Endothelial cell of umbilical vein (primary cell): ENCODE results near the gene SPIRE1. TPM values are rescaled to one million over a fixed set of nuclear protein-coding genes. Genes with fewer than 3 reads are reported as not detected.
"Not testable (repeated sequence)": the region's sequence is repeated elsewhere in the genome, so short reads cannot be mapped to it uniquely, and the experiment has no call there.

Experiments
- BruUV-seq: library from RNA; stranded (reverse); fragments of 400-500 nt; replicated peaks from 2 replicates; lab custom pipeline; 2021; lab: Mats Ljungman, UMichigan
- CTCF ChIA-PET: fragments of 300-600, 350-600 bp; sonication (Branson Sonifier 250); formaldehyde crosslinking; loops from one replicate; lab custom pipeline; 2021; ENCODE audit warnings: antibody characterized with exemption, inconsistent platforms; lab: Charles Lee
- POLR2A ChIA-PET: fragments of 300-600, 350-600 bp; sonication (Branson Sonifier 250); formaldehyde crosslinking; loops from one replicate; lab custom pipeline; 2021; ENCODE audit warnings: antibody characterized with exemption, inconsistent platforms; lab: Charles Lee
- DNase-seq: peaks from one replicate; pipeline ENCODE4 v3.0.0-alpha.2; 2011; ENCODE audit warnings: low read depth, low spot score
- FAIRE-seq: peaks from 2 replicates; lab custom pipeline; 2011; peaks lifted over from hg19 to GRCh38; lab: Jason Lieb, UNC
- H2AFZ ChIP-seq: 2 replicates; pipeline ENCODE4 v1.6.0; 2012; ENCODE audit warnings: low read depth, low read length, control low read depth, inconsistent platforms
- H3K27ac ChIP-seq: 2 replicates; pipeline ENCODE4 v1.5.1; 2011; ENCODE audit warnings: low read depth, mild to moderate bottlenecking, control low read depth, low read length, moderate library complexity; ENCODE audit not compliant: insufficient read depth
- H3K27me3 ChIP-seq, 2 experiments: 2 replicates each; pipeline versions ENCODE4 v1.6.0 to v1.6.1; 2011; ENCODE audit warnings: low read length in 2 of 2, mixed read lengths in 1 of 2; ENCODE audit not compliant: control insufficient read depth in 2 of 2, insufficient read depth in 2 of 2
- H3K36me3 ChIP-seq, 2 experiments: 2 replicates in 1 of 2; 3 replicates in 1 of 2; pipeline ENCODE4 v1.5.1; 2011; ENCODE audit warnings: low read length in 2 of 2, mild to moderate bottlenecking in 1 of 2, moderate library complexity in 1 of 2; ENCODE audit not compliant: control insufficient read depth in 2 of 2, insufficient read depth in 2 of 2; ENCODE audit errors: extremely low read depth in 1 of 2
- H3K4me1 ChIP-seq: 3 replicates; pipeline ENCODE4 v1.5.1; 2011; ENCODE audit warnings: mild to moderate bottlenecking, low read length; ENCODE audit not compliant: control insufficient read depth, insufficient read depth; ENCODE audit errors: extremely low read depth
- H3K4me2 ChIP-seq: 2 replicates; pipeline ENCODE4 v1.6.1; 2011; ENCODE audit warnings: low read length, control low read depth, mixed read lengths; ENCODE audit not compliant: insufficient read depth
- H3K4me3 ChIP-seq, 3 experiments: fragments of 200-600 bp in 1 of 3; sonication (generic), shearing (Covaris generic) in 1 of 3; replicated peaks in 1 of 3; 2 replicates each; pipeline ENCODE4 v1.5.1; 2011 to 2016; ENCODE audit warnings: control low read depth in 3 of 3, low read length in 3 of 3, mild to moderate bottlenecking in 2 of 3, inconsistent platforms in 1 of 3, low read depth in 1 of 3, moderate library complexity in 1 of 3; ENCODE audit not compliant: insufficient read depth in 1 of 3
- H3K79me2 ChIP-seq: 2 replicates; pipeline ENCODE4 v1.6.0; 2012; ENCODE audit warnings: low read length, inconsistent platforms; ENCODE audit not compliant: control insufficient read depth, insufficient read depth
- H3K9ac ChIP-seq: replicated peaks from 2 replicates; pipeline ENCODE3; 2011; ENCODE audit warnings: low read length, control low read depth; ENCODE audit not compliant: insufficient read depth; ENCODE audit errors: extremely low read depth
- H3K9me1 ChIP-seq: replicated peaks from 3 replicates; pipeline ENCODE4 v1.6.0; 2011; ENCODE audit warnings: mild to moderate bottlenecking, low read length; ENCODE audit not compliant: control insufficient read depth, insufficient read depth; ENCODE audit errors: extremely low read depth
- H3K9me3 ChIP-seq: replicated peaks from 2 replicates; pipeline ENCODE4 v1.5.1; 2012; ENCODE audit warnings: low read length, inconsistent platforms; ENCODE audit not compliant: control insufficient read depth, insufficient read depth
- H4K20me1 ChIP-seq: replicated peaks from 2 replicates; pipeline ENCODE3; 2011; ENCODE audit warnings: mild to moderate bottlenecking, low read length; ENCODE audit not compliant: control insufficient read depth, insufficient read depth; ENCODE audit errors: extremely low read depth
- CTCF ChIP-seq, 2 donors: IDR thresholded peaks; 1 replicate in 1 of 2; 2 replicates in 1 of 2; pipeline ENCODE4 v1.5.1; 2011; ENCODE audit warnings: low read length in 2 of 2, mild to moderate bottlenecking in 2 of 2, moderate library complexity in 2 of 2, control low read depth in 1 of 2, inconsistent platforms in 1 of 2, low read depth in 1 of 2; ENCODE audit not compliant: insufficient read depth in 1 of 2; ENCODE audit errors: extremely low read depth in 1 of 2
- GATA2 ChIP-seq: IDR thresholded peaks from 2 replicates; pipeline ENCODE4 v1.7.0; 2011; ENCODE audit warnings: low read depth, mild to moderate bottlenecking, moderate library complexity, mixed read lengths, low read length; ENCODE audit not compliant: insufficient read length, insufficient read depth
- JUN ChIP-seq: IDR thresholded peaks from 2 replicates; pipeline ENCODE4 v1.6.1; 2011; ENCODE audit warnings: borderline replicate concordance, low read depth; ENCODE audit not compliant: insufficient read length, insufficient read depth
- MAX ChIP-seq: IDR thresholded peaks from 2 replicates; pipeline ENCODE4 v1.6.1; 2011; ENCODE audit not compliant: insufficient read depth, insufficient read length
- POLR2AphosphoS5 ChIP-seq: IDR thresholded peaks from 2 replicates; pipeline ENCODE4 v1.6.1; 2012; ENCODE audit warnings: low read depth, mild to moderate bottlenecking, control low read depth, low read length, moderate library complexity; ENCODE audit not compliant: insufficient read depth
- dilution Hi-C: fragments of 300-500 bp; cut with MboI; formaldehyde crosslinking; loops from one replicate; pipeline ENCODE4 v1.15.0; 2019; ENCODE audit warnings: low sequenced_read_pairs; ENCODE audit not compliant: extremely low pct_ligation_motif_present
- intact Hi-C: fragments of 100-400 bp; cut with micrococcal nuclease; formaldehyde crosslinking; loops from one replicate; pipeline ENCODE4 v1.10.0; 2022
- polyA plus RNA-seq, 4 experiments: library from polyadenylated mRNA; depleted of rRNA in 3 of 4; stranded (reverse) in 3 of 4; unstranded in 1 of 4; fragments of >200 nt; gene quantifications; 2 replicates each; pipeline versions ENCODE4 v1.2.1 to v1.2.3, GENCODE V29; 2011 to 2012; ENCODE audit warnings: missing spikeins in 1 of 4
- total RNA-seq: library from RNA; stranded (reverse); gene quantifications from 2 replicates; pipeline ENCODE4 v1.2.3, GENCODE V29; 2021

The SPIRE1 gene
- total and polyA plus RNA-seq, 2 donors (not counting 3 experiments of a cell fraction or from before 2014, with no cell fraction given), result 13.1 to 44.0 TPM

- DNase-seq, result not testable (repeated sequence)
These were observed 97.3 kb downstream of the SPIRE1 start for GRCh38 chr18:12560600-12560999.

GRCh38 chr18:12559319-12559718, 98.6 kb downstream of the SPIRE1 start:
- H2AFZ ChIP-seq, result no peak overlapping the region
- intact Hi-C loops, result no loop called here
- no TSS peak for BruUV-seq
- H4K20me1 ChIP-seq, result no peaks in the 10 kb centered on the region
- no peak for DNase-seq
- peaks cover 57% of the 10 kb centered on the region for H3K79me2 ChIP-seq
- H3K4me3 ChIP-seq, result no peak overlapping the region
- TF ChIP-seq MAX (no peak), POLR2AphosphoS5 (no peak), CTCF (IDR thresholded peaks at IDR 0.05; ENCODE audit: extremely low read depth in 1 of 2, insufficient read depth in 1 of 2, low read depth in 1 of 2, low read length in 2 of 2) (no peak), GATA2 (no peak), JUN (no peak)
- no peak overlapping the region for H3K27ac ChIP-seq
- no peaks in the 10 kb centered on the region for H3K9me3 ChIP-seq
- dilution Hi-C loops, result no loop called here
- no peaks in the 10 kb centered on the region for H3K9me1 ChIP-seq
- POLR2A ChIA-PET, result no interaction called here
- no peaks in the 10 kb centered on the region for H3K27me3 ChIP-seq
- H3K4me1 ChIP-seq, result no peaks in the 10 kb centered on the region
- H3K36me3 ChIP-seq, result no peaks in the 10 kb centered on the region
- no peak overlapping the region for H3K9ac ChIP-seq
- H3K4me2 ChIP-seq, result no peak overlapping the region
- CTCF ChIA-PET, result no interaction called here
- FAIRE-seq, result no peak

More at GRCh38 chr18:12560600-12560999, 97.3 kb downstream of the SPIRE1 start:
- dilution Hi-C loops, H4K20me1 ChIP-seq, H3K4me3 ChIP-seq, H3K9ac ChIP-seq, intact Hi-C loops, FAIRE-seq, CTCF ChIA-PET, H3K36me3 ChIP-seq, POLR2A ChIA-PET, H3K4me1 ChIP-seq, H2AFZ ChIP-seq, H3K9me3 ChIP-seq, H3K4me2 ChIP-seq, H3K27ac ChIP-seq, H3K9me1 ChIP-seq, H3K27me3 ChIP-seq, BruUV-seq: not testable (repeated sequence)
- peaks cover 57% of the 10 kb centered on the region for H3K79me2 ChIP-seq
